ENCODE measurements around the gene IRF5. TPM values are rescaled to one million over a fixed set of nuclear protein-coding genes. Genes with fewer than 3 reads are reported as not detected.

IRF5 gene
- total RNA-seq, 1 experiment from 2014 or later = 8.8 TPM

DNA sequence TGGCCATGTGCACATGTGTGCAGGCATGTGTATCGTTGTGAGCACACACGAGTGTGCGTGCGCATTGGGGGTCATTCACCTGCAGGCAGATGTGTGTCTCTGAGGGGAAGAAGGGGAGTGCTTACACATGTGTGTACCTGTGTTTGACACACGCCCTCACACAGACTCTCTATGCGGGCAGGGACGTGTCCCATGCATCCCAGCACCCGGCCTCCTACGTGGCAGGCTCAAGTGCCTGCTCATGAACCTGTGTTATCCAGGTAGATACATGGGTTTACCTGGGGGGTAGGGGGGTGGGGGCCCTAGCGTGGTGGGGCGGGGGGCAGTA, 45.8 kb upstream of the IRF5 start:
- ChIA-PET POLR2A (no interaction called here), CTCF (no interaction called here)
- Histone ChIP-seq H3K4me3 (ENCODE audit: low read depth in 2 of 2, low read length in 2 of 2) (no peak overlapping the region), H3K9me3 (ENCODE audit: control insufficient read depth, insufficient read depth, low read depth, low read length) (no peaks in the 10 kb centered on the region), H3K4me1 (ENCODE audit: control insufficient read depth, insufficient read depth, low read length) (no peaks in the 10 kb centered on the region; the same call in 1 of the 2 replicates), H3K36me3 (ENCODE audit: control insufficient read depth, insufficient read depth, low read length) (no peaks in the 10 kb centered on the region), H3K27me3 (ENCODE audit: control insufficient read depth, insufficient read depth, low read length) (no peaks in the 10 kb centered on the region), H3K27ac (ENCODE audit: low read length) (no peak overlapping the region)
- DNase-seq (ENCODE audit: low read depth, low spot score) (no peak), ATAC-seq (no peak)
- in situ Hi-C loops (cut with HindIII; ENCODE audit: low pct_unique_long_range_greater_than_20kb, low sequenced_read_pairs) (no loop called here), intact Hi-C loops (cut with micrococcal nuclease; ENCODE audit: unreplicated experiment) (no loop called here)
- TF ChIP-seq REST (IDR thresholded peaks at IDR 0.05; ENCODE audit: insufficient read depth in 1 of 2, low read depth in 2 of 2, low read length in 1 of 2) = no peak
- TF ChIP-seq CTCF (IDR thresholded peaks at IDR 0.05) = no peak
- TF ChIP-seq POLR2AphosphoS5 (IDR thresholded peaks at IDR 0.05; ENCODE audit: low read depth, low read length) = no peak
- TF ChIP-seq SIN3A (IDR thresholded peaks at IDR 0.05; ENCODE audit: borderline replicate concordance, insufficient read depth, low read depth, low read length) = no peak
- TF ChIP-seq TCF7L2 (IDR thresholded peaks at IDR 0.05; ENCODE audit: low read depth, low read length) = no peak
- no TSS peak for BruUV-seq (replicated peaks)

GRCh38 chr7:128892521-128893250, 45.0 kb upstream of the IRF5 start:
- no peak for ATAC-seq
- no peak overlapping the region for H3K4me3 ChIP-seq (ENCODE audit: low read depth in 2 of 2, low read length in 2 of 2)
- intact Hi-C loops (cut with micrococcal nuclease; ENCODE audit: unreplicated experiment) (no loop called here), in situ Hi-C loops (cut with HindIII; ENCODE audit: low pct_unique_long_range_greater_than_20kb, low sequenced_read_pairs) (no loop called here)
- no TSS peak for BruUV-seq (replicated peaks)
- no peaks in the 10 kb centered on the region for H3K36me3 ChIP-seq (ENCODE audit: control insufficient read depth, insufficient read depth, low read length)
- POLR2A ChIA-PET = no interaction called here
- H3K27me3 ChIP-seq (ENCODE audit: control insufficient read depth, insufficient read depth, low read length) = no peaks in the 10 kb centered on the region
- CTCF ChIA-PET = interaction anchor here (0.6 kb wide), 1 partner anchor 10 kb away, joined by 3 read pairs; no protein-coding TSS in a partner anchor
- H3K27ac ChIP-seq (ENCODE audit: low read length) = no peak overlapping the region
- DNase-seq (ENCODE audit: low read depth, low spot score) = no peak
- H3K4me1 ChIP-seq (ENCODE audit: control insufficient read depth, insufficient read depth, low read length) = no peaks in the 10 kb centered on the region; the same call in 1 of the 2 replicates
- H3K9me3 ChIP-seq (ENCODE audit: control insufficient read depth, insufficient read depth, low read depth, low read length) = no peaks in the 10 kb centered on the region
- TF ChIP-seq REST (IDR thresholded peaks at IDR 0.05; ENCODE audit: insufficient read depth in 1 of 2, low read depth in 2 of 2, low read length in 1 of 2) (no peak), CTCF (IDR thresholded peaks at IDR 0.05) (no peak), POLR2AphosphoS5 (IDR thresholded peaks at IDR 0.05; ENCODE audit: low read depth, low read length) (no peak), SIN3A (IDR thresholded peaks at IDR 0.05; ENCODE audit: borderline replicate concordance, insufficient read depth, low read depth, low read length) (no peak)
